B cell (primary cell): Measurements from ENCODE around the gene PRKCH. TPM values are rescaled to one million over a fixed set of nuclear protein-coding genes. Genes with fewer than 3 reads are reported as not detected.

ENCODE experiments used
- ATAC-seq: fragments of 200-7000 bp; cut with Tn5 transposase; one replicate; pipeline ENCODE4 v1.10.0; 2021; ENCODE audit warnings: low read depth, mild to moderate bottlenecking, moderate number of reproducible peaks, moderate library complexity
- CTCF ChIA-PET: fragments of 350-600 bp; sonication (Branson Sonifier 250); formaldehyde crosslinking; loops from one replicate; lab custom pipeline; 2021; ENCODE audit warnings: antibody characterized with exemption, inconsistent platforms; lab: Charles Lee
- POLR2A ChIA-PET: fragments of 350-600 bp; sonication (Branson Sonifier 250); formaldehyde crosslinking; loops from one replicate; lab custom pipeline; 2021; ENCODE audit warnings: antibody characterized with exemption; lab: Charles Lee
- DNase-seq: peaks from one replicate; pipeline ENCODE4 v3.0.0; 2013
- H2AFZ ChIP-seq: 2 replicates; pipeline ENCODE4 v1.6.1; 2012; ENCODE audit warnings: mild to moderate bottlenecking, low read depth, low read length; ENCODE audit not compliant: insufficient read depth, poor library complexity, severe bottlenecking
- H3K27ac ChIP-seq, 2 donors: 1 replicate in 1 of 2; 2 replicates in 1 of 2; pipeline ENCODE4 v1.5.1; 2012 to 2013; ENCODE audit warnings: low read length in 2 of 2, mild to moderate bottlenecking in 2 of 2, moderate library complexity in 1 of 2
- H3K27me3 ChIP-seq, 4 experiments: fragments of 200-600 bp in 1 of 4; sonication (generic) in 1 of 4; replicated peaks in 1 of 4; 1 replicate in 2 of 4; 2 replicates in 2 of 4; pipeline versions ENCODE4 v1.6.1 to v1.7.0; 2013 to 2016; ENCODE audit warnings: low read length in 3 of 4, mild to moderate bottlenecking in 2 of 4, mixed read lengths in 1 of 4, moderate library complexity in 1 of 4; ENCODE audit not compliant: insufficient read depth in 4 of 4, control insufficient read depth in 3 of 4; ENCODE audit errors: control extremely low read depth in 1 of 4
- H3K36me3 ChIP-seq, 2 experiments: replicated peaks in 1 of 2; 1 replicate in 1 of 2; 2 replicates in 1 of 2; pipeline versions ENCODE4 v1.6.1 to v1.7.1; 2013; ENCODE audit warnings: low read length in 1 of 2; ENCODE audit not compliant: insufficient read depth in 2 of 2, control insufficient read depth in 1 of 2; ENCODE audit errors: control extremely low read depth in 1 of 2, extremely low read depth in 1 of 2
- H3K4me1 ChIP-seq, 2 donors: fragments of 200-600 bp in 1 of 2; sonication (generic) in 1 of 2; 1 replicate in 1 of 2; 2 replicates in 1 of 2; pipeline versions ENCODE4 v1.5.1 to v1.6.1; 2013 to 2017; ENCODE audit warnings: low read length in 2 of 2; ENCODE audit not compliant: control insufficient read depth in 2 of 2, insufficient read depth in 2 of 2
- H3K4me2 ChIP-seq: replicated peaks from 2 replicates; pipeline ENCODE3; 2012; ENCODE audit warnings: mild to moderate bottlenecking, low read depth, low read length; ENCODE audit not compliant: poor library complexity, severe bottlenecking
- H3K4me3 ChIP-seq, 5 experiments: fragments of 200-600 bp in 1 of 5; sonication (generic) in 1 of 5; 1 replicate in 3 of 5; 2 replicates in 2 of 5; pipeline versions ENCODE4 v1.5.1 to v1.7.0; 2011 to 2016; ENCODE audit warnings: low read length in 4 of 5, mild to moderate bottlenecking in 4 of 5, low read depth in 2 of 5, control low read depth in 1 of 5, moderate library complexity in 1 of 5; ENCODE audit not compliant: insufficient read depth in 1 of 5; ENCODE audit errors: control extremely low read depth in 1 of 5, extremely low read depth in 1 of 5
- H3K79me2 ChIP-seq: fragments of 200-600 bp; sonication (generic); one replicate; pipeline ENCODE4 v1.6.0; 2016; ENCODE audit warnings: low read length; ENCODE audit not compliant: control insufficient read depth, insufficient read depth
- H3K9ac ChIP-seq: fragments of 200-600 bp; sonication (generic); 2 replicates; pipeline ENCODE4 v1.6.1; 2017; ENCODE audit warnings: mild to moderate bottlenecking, low read length, moderate library complexity
- H3K9me3 ChIP-seq, 3 donors: one replicate each; pipeline versions ENCODE4 v1.6.1 to v1.7.1; 2013; ENCODE audit warnings: low read length in 2 of 3; ENCODE audit not compliant: control insufficient read depth in 2 of 3, insufficient read depth in 1 of 3; ENCODE audit errors: control extremely low read depth in 1 of 3
- H4K20me1 ChIP-seq: 2 replicates; pipeline ENCODE4 v1.6.0; 2012; ENCODE audit warnings: mild to moderate bottlenecking, low read length; ENCODE audit not compliant: insufficient read depth, control insufficient read depth, poor library complexity, severe bottlenecking
- H3K27ac Mint-ChIP-seq: one replicate; pipeline ENCODE4 v1.8.0; 2021; ENCODE audit warnings: mixed read lengths
- H3K27me3 Mint-ChIP-seq: one replicate; pipeline ENCODE4 v1.8.0; 2021; ENCODE audit warnings: mixed read lengths
- H3K4me1 Mint-ChIP-seq: one replicate; pipeline ENCODE4 v1.8.0; 2021; ENCODE audit warnings: mixed read lengths
- H3K4me3 Mint-ChIP-seq: one replicate; pipeline ENCODE4 v1.8.0; 2021; ENCODE audit warnings: mixed read lengths
- H3K9me3 Mint-ChIP-seq: one replicate; pipeline ENCODE4 v1.8.0; 2022; ENCODE audit warnings: mixed read lengths; ENCODE audit not compliant: insufficient read depth
- EZH2 ChIP-seq: IDR thresholded peaks from 2 replicates; pipeline ENCODE4 v1.6.1; 2012; ENCODE audit warnings: borderline replicate concordance, low read depth, mild to moderate bottlenecking, moderate library complexity, low read length; ENCODE audit not compliant: insufficient read depth, poor library complexity, severe bottlenecking
- WGBS: methylation state at CpG from one replicate; pipeline ENCODE4 v1.1.5; 2013; ENCODE audit warnings: missing lambda C conversion rate; ENCODE audit not compliant: insufficient coverage; 5-methylcytosine and 5-hydroxymethylcytosine counted together
- intact Hi-C: fragments of 100-400 bp; cut with micrococcal nuclease; formaldehyde crosslinking; loops from one replicate; pipeline ENCODE4 v1.10.0; 2022
- polyA plus RNA-seq: library from polyadenylated mRNA; depleted of rRNA; stranded (reverse); fragments of >200 nt; gene quantifications from 2 replicates; pipeline ENCODE4 v1.2.3, GENCODE V29; 2012
- total RNA-seq, 2 donors: library from RNA; stranded (reverse); fragments of 120-200 nt in 1 of 2; gene quantifications; 1 replicate in 1 of 2; 2 replicates in 1 of 2; pipeline versions ENCODE4 v1.2.3 to v1.2.4, GENCODE V29; 2013 to 2022
- TF ChIP-seq, protein P1 (sequence below): fragments of 200-600 bp; IDR thresholded peaks from one replicate; pipeline ENCODE4 v1.8.0; 2022; ENCODE audit warnings: antibody characterized with exemption, mild to moderate bottlenecking

PRKCH gene
- total and polyA plus RNA-seq, 2 donors (not counting 1 experiment from before 2014, with no cell fraction given), result 2.0 to 5.0 TPM

DNA sequence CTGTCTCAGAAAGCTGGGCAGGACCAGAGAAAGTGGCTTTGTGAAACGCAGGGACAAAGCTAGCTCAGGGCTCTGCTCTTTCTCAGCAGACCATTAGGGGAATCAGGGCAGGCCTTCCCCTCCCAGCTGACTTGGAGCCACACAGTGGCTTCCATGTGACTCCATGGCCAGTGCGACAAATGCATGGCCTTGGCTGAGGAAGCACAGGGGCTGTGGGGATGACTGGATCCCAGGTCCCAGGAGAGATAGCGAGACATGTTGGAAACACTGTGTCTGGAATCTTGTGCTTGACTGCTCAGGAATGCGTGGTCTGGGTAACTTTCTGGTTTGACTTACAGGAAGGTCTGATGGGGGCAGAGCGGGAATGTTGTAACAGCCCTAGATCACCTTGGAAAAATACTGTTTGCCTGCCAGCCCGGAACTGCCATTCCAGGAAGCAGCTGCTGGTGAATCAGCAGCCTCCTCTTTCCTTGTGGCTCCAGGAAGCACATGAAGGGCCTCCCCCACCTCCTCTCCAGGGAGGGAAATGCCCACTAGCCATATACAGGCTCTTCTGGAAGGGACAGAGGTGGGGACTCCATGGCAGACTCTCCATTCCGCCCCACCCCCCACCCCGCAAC, 240.4 kb downstream of the PRKCH start:
- 87% methylated on average over 6 of the region's 8 CpGs for WGBS
- Histone ChIP-seq H3K27me3 (no peaks in the 10 kb centered on the region), H3K36me3 (no peaks in the 10 kb centered on the region), H2AFZ (no peak overlapping the region), H3K27ac (no peak overlapping the region), H4K20me1 (no peaks in the 10 kb centered on the region), H3K4me2 (no peak overlapping the region), H3K79me2 (no peaks in the 10 kb centered on the region), H3K4me3 (no peak overlapping the region), H3K9ac (no peak overlapping the region), H3K4me1 (peaks cover 8 to 19% of the 10 kb centered on the region in 2 donors), H3K9me3 (no peaks in the 10 kb centered on the region)
- Mint-ChIP-seq H3K27me3 (no peaks in the 10 kb centered on the region), H3K4me3 (no peak overlapping the region), H3K4me1 (peaks cover 24% of the 10 kb centered on the region), H3K9me3 (no peaks in the 10 kb centered on the region), H3K27ac (peak overlapping the region; percentile 39)
- TF ChIP-seq, protein P1, sequence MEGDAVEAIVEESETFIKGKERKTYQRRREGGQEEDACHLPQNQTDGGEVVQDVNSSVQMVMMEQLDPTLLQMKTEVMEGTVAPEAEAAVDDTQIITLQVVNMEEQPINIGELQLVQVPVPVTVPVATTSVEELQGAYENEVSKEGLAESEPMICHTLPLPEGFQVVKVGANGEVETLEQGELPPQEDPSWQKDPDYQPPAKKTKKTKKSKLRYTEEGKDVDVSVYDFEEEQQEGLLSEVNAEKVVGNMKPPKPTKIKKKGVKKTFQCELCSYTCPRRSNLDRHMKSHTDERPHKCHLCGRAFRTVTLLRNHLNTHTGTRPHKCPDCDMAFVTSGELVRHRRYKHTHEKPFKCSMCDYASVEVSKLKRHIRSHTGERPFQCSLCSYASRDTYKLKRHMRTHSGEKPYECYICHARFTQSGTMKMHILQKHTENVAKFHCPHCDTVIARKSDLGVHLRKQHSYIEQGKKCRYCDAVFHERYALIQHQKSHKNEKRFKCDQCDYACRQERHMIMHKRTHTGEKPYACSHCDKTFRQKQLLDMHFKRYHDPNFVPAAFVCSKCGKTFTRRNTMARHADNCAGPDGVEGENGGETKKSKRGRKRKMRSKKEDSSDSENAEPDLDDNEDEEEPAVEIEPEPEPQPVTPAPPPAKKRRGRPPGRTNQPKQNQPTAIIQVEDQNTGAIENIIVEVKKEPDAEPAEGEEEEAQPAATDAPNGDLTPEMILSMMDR, result no peak
- no peak for TF ChIP-seq EZH2
- CTCF ChIA-PET, result interaction anchor here (0.7 to 2.0 kb wide), 2 partner anchors 8 to 173 kb away, joined by 3 to 9 read pairs; no protein-coding TSS in a partner anchor
- POLR2A ChIA-PET, result interaction anchor here (0.9 kb wide), 1 partner anchor 10 kb away, joined by 3 read pairs; no protein-coding TSS in a partner anchor
- ATAC-seq, result no peak
- DNase-seq, result no peak
- intact Hi-C loops, result no loop called here
